Measurements from ENCODE around the gene NABP1. TPM values are rescaled to one million over a fixed set of nuclear protein-coding genes. Genes with fewer than 3 reads are reported as not detected.

Gene NABP1
- total RNA-seq, 1 experiment from 2014 or later: 1.9 TPM

- no peak for DNase-seq (ENCODE audit: low spot score)
- in situ Hi-C loops (cut with HindIII; ENCODE audit: low sequenced_read_pairs): no loop called here
These were observed 1.9 kb upstream of the NABP1 start for GRCh38 chr2:191675807-191676721.

- no peak for DNase-seq (ENCODE audit: low spot score)
- in situ Hi-C loops (cut with HindIII; ENCODE audit: low sequenced_read_pairs): no loop called here
These were observed 918 bp upstream of the NABP1 start for GRCh38 chr2:191676790-191677645.

- in situ Hi-C loops (cut with HindIII; ENCODE audit: low sequenced_read_pairs): no loop called here
- DNase-seq (ENCODE audit: low spot score): no peak
These were observed 633 bp downstream of the NABP1 start for GRCh38 chr2:191678437-191679100.

GRCh38 chr2:191679818-191680600 lies 2.1 kb downstream of the NABP1 start:
- no peak for DNase-seq (ENCODE audit: low spot score)
- in situ Hi-C loops (cut with HindIII; ENCODE audit: low sequenced_read_pairs): no loop called here

GRCh38 chr2:191680639-191681038 lies 2.7 kb downstream of the NABP1 start:
- in situ Hi-C loops (cut with HindIII; ENCODE audit: low sequenced_read_pairs): no loop called here
- DNase-seq (ENCODE audit: low spot score): no peak

- in situ Hi-C loops (cut with HindIII; ENCODE audit: low sequenced_read_pairs): no loop called here
- DNase-seq (ENCODE audit: low spot score): no peak
These were observed 4.2 kb downstream of the NABP1 start for GRCh38 chr2:191682126-191682525.

GRCh38 chr2:191686066-191686465 lies 8.1 kb downstream of the NABP1 start:
- in situ Hi-C loops (cut with HindIII; ENCODE audit: low sequenced_read_pairs): no loop called here
- DNase-seq (ENCODE audit: low spot score): no peak

GRCh38 chr2:191686729-191687128 lies 8.8 kb downstream of the NABP1 start:
- in situ Hi-C loops (cut with HindIII; ENCODE audit: low sequenced_read_pairs): no loop called here
- no peak for DNase-seq (ENCODE audit: low spot score)

GRCh38 chr2:191687867-191688266 lies 9.9 kb downstream of the NABP1 start:
- DNase-seq (ENCODE audit: low spot score): no peak
- in situ Hi-C loops (cut with HindIII; ENCODE audit: low sequenced_read_pairs): no loop called here

GRCh38 chr2:191688934-191689695 lies 11.2 kb downstream of the NABP1 start:
- no peak for DNase-seq (ENCODE audit: low spot score)
- in situ Hi-C loops (cut with HindIII; ENCODE audit: low sequenced_read_pairs): no loop called here

GRCh38 chr2:191690327-191690726 lies 12.4 kb downstream of the NABP1 start:
- in situ Hi-C loops (cut with HindIII; ENCODE audit: low sequenced_read_pairs): no loop called here
- no peak for DNase-seq (ENCODE audit: low spot score)

GRCh38 chr2:191691016-191691735 lies 13.2 kb downstream of the NABP1 start:
- in situ Hi-C loops (cut with HindIII; ENCODE audit: low sequenced_read_pairs): no loop called here
- DNase-seq (ENCODE audit: low spot score): peak; percentile 63

GRCh38 chr2:191691898-191692297 lies 14.0 kb downstream of the NABP1 start:
- DNase-seq (ENCODE audit: low spot score): no peak
- in situ Hi-C loops (cut with HindIII; ENCODE audit: low sequenced_read_pairs): no loop called here

GRCh38 chr2:191692502-191693115 lies 14.7 kb downstream of the NABP1 start:
- in situ Hi-C loops (cut with HindIII; ENCODE audit: low sequenced_read_pairs): no loop called here
- DNase-seq (ENCODE audit: low spot score): no peak

GRCh38 chr2:191693166-191693565 lies 15.2 kb downstream of the NABP1 start:
- DNase-seq (ENCODE audit: low spot score): no peak
- in situ Hi-C loops (cut with HindIII; ENCODE audit: low sequenced_read_pairs): no loop called here

GRCh38 chr2:191693778-191694177 lies 15.8 kb downstream of the NABP1 start:
- in situ Hi-C loops (cut with HindIII; ENCODE audit: low sequenced_read_pairs): no loop called here
- DNase-seq (ENCODE audit: low spot score): no peak

- in situ Hi-C loops (cut with HindIII; ENCODE audit: low sequenced_read_pairs): no loop called here
- peak; percentile 91 for DNase-seq (ENCODE audit: low spot score)
These were observed 18.1 kb downstream of the NABP1 start for GRCh38 chr2:191696001-191696400.

Data from G401 (cell line).